Activated CD8-positive, alpha-beta T cell treated with anti-CD3 and anti-CD28 coated beads, Interleukin-2, amount 10 ng/mL, durations not matched to agents 7 days and 5 days (primary cell): Measurements from ENCODE around the gene CENPH. TPM values are rescaled to one million over a fixed set of nuclear protein-coding genes. Genes with fewer than 3 reads are reported as not detected.
"Not testable (repeated sequence)": the region's sequence is repeated elsewhere in the genome, so short reads cannot be mapped to it uniquely, and the experiment has no call there.

Experiments
- ATAC-seq: fragments of 150-1000 bp; cut with Tn5 transposase; one replicate; pipeline ENCODE4 v1.10.0; 2021; ENCODE audit warnings: moderate library complexity
- CTCF ChIA-PET: fragments of 350-600 bp; sonication (Branson Sonifier 250); formaldehyde crosslinking; loops from one replicate; lab custom pipeline; 2021; ENCODE audit warnings: antibody characterized with exemption; lab: Charles Lee
- POLR2A ChIA-PET: fragments of 350-600 bp; sonication (Branson Sonifier 250); formaldehyde crosslinking; loops from one replicate; lab custom pipeline; 2021; ENCODE audit warnings: antibody characterized with exemption; lab: Charles Lee
- DNase-seq: peaks from one replicate; pipeline ENCODE4 v3.0.0-alpha.2; 2020
- H3K27ac Mint-ChIP-seq: one replicate; pipeline ENCODE4 v1.8.0; 2021; ENCODE audit warnings: mild to moderate bottlenecking, mixed read lengths
- H3K27me3 Mint-ChIP-seq: one replicate; pipeline ENCODE4 v1.8.0; 2021; ENCODE audit warnings: low read depth, mixed read lengths
- H3K36me3 Mint-ChIP-seq: one replicate; pipeline ENCODE4 v1.8.0; 2021; ENCODE audit warnings: low read depth, mixed read lengths
- H3K4me1 Mint-ChIP-seq: one replicate; pipeline ENCODE4 v1.8.0; 2021; ENCODE audit warnings: low read depth, mixed read lengths
- H3K4me3 Mint-ChIP-seq: one replicate; pipeline ENCODE4 v1.8.0; 2021; ENCODE audit warnings: mild to moderate bottlenecking, mixed read lengths
- H3K9me3 Mint-ChIP-seq: one replicate; pipeline ENCODE4 v1.8.0; 2022; ENCODE audit warnings: mixed read lengths; ENCODE audit not compliant: insufficient read depth
- total RNA-seq, 2 experiments: library from RNA; stranded (reverse); gene quantifications; one replicate each; pipeline ENCODE4 v1.2.3, GENCODE V29; 2021

Gene CENPH
- total RNA-seq, 2 experiments from 2014 or later = 48.5 to 50.1 TPM

- H3K4me3 Mint-ChIP-seq = no peak overlapping the region
- no peaks in the 10 kb centered on the region for H3K4me1 Mint-ChIP-seq
- H3K27ac Mint-ChIP-seq = no peak overlapping the region
- ChIA-PET POLR2A (no interaction called here), CTCF (interaction anchor here (0.7 kb wide), 1 partner anchor 17 kb away, joined by 3 read pairs; no protein-coding TSS in a partner anchor)
- no peak for ATAC-seq
- DNase-seq = no peak
- peaks cover 6% of the 10 kb centered on the region for H3K9me3 Mint-ChIP-seq
- peaks cover 28% of the 10 kb centered on the region for H3K36me3 Mint-ChIP-seq
- no peaks in the 10 kb centered on the region for H3K27me3 Mint-ChIP-seq
These were observed 63.1 kb downstream of the CENPH start for GRCh38 chr5:69252437-69252836.

DNA sequence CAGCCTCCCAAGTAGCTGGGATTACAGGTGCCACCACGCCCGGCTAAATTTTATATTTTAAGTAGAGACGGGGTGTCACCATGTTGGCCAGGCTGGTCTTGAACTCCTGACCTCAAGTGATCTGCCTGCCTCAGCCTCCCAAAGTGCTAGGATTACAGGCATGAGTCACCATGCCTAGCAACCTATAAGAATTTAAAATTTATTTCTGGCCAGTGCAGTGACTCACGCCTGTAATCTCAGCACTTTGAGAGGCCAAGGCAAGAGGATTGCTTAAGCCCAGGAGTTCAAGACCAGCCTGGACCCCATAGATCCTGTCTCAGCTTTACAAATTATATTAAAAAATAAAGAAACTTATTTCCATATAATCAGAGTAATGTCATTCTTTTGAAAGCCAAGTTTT lies 66.6 kb downstream of the CENPH start:
- not testable (repeated sequence) for ATAC-seq

GRCh38 chr5:69257577-69257976 lies 68.2 kb downstream of the CENPH start:
- no peak for ATAC-seq
- peaks cover 39% of the 10 kb centered on the region for H3K36me3 Mint-ChIP-seq
- ChIA-PET POLR2A (no interaction called here), CTCF (no interaction called here)
- no peak overlapping the region for H3K4me3 Mint-ChIP-seq
- H3K4me1 Mint-ChIP-seq = no peaks in the 10 kb centered on the region
- H3K9me3 Mint-ChIP-seq = no peaks in the 10 kb centered on the region
- H3K27me3 Mint-ChIP-seq = no peaks in the 10 kb centered on the region
- no peak overlapping the region for H3K27ac Mint-ChIP-seq
- no peak for DNase-seq

More for the DNA sequence above, 66.6 kb downstream of the CENPH start:
- H3K36me3 Mint-ChIP-seq = peaks cover 27% of the 10 kb centered on the region
- CTCF ChIA-PET, H3K4me1 Mint-ChIP-seq, DNase-seq, H3K4me3 Mint-ChIP-seq, H3K27ac Mint-ChIP-seq, H3K9me3 Mint-ChIP-seq, H3K27me3 Mint-ChIP-seq: not testable (repeated sequence)
- POLR2A ChIA-PET = interaction anchor here (0.6 to 1.5 kb wide), 2 partner anchors 13 to 22 kb away, joined by 4 read pairs; partner anchors contain the start of gene CDK7

Other genes starting within 250 kb of the CENPH start
- gene SLC30A5, start 95.6 kb upstream of the CENPH start, total RNA-seq = 10 to 100 TPM; 32.7 to 33.6 TPM
- 100 to 1,000 TPM; 205 to 218 TPM for gene CCNB1, start 22.4 kb upstream of the CENPH start, total RNA-seq
- gene CDK7, start 45.3 kb downstream of the CENPH start, total RNA-seq = 10 to 100 TPM; 23.9 to 28.3 TPM
- gene CCDC125, start 143.2 kb downstream of the CENPH start, total RNA-seq = 1 to 10 TPM; 8.4 to 9.5 TPM
- 10 to 100 TPM; 36.8 to 39.7 TPM for gene AK6, start 179.9 kb downstream of the CENPH start, total RNA-seq
- gene TAF9, start 179.9 kb downstream of the CENPH start, total RNA-seq = 10 to 100 TPM; 52.0 to 52.8 TPM
- 10 to 100 TPM; 22.6 TPM for gene RAD17, start 180.2 kb downstream of the CENPH start, total RNA-seq
- gene MARVELD2, start 225.5 kb downstream of the CENPH start, total RNA-seq = under 1 TPM; 0.18 to 0.26 TPM